Thyroid gland (tissue), 4 donors: ENCODE measurements around the gene MSMO1. TPM values are rescaled to one million over a fixed set of nuclear protein-coding genes. Genes with fewer than 3 reads are reported as not detected.

Experiments used
- DNase-seq, 2 donors: peaks; one replicate each; pipeline ENCODE4 v3.0.0-alpha.2; 2019
- H3K27ac ChIP-seq, 3 donors: fragments of 200-600 bp; sonication (generic); 1 replicate in 2 of 3; 2 replicates in 1 of 3; pipeline ENCODE4 v1.5.1; 2016 to 2019; ENCODE audit warnings: mild to moderate bottlenecking in 1 of 3, moderate library complexity in 1 of 3
- H3K27me3 ChIP-seq: fragments of 200-600 bp; sonication (generic); one replicate; pipeline ENCODE4 v1.5.1; 2019
- H3K36me3 ChIP-seq, 2 donors: fragments of 200-600 bp; sonication (generic); one replicate each; pipeline ENCODE4 v1.5.1; 2016 to 2019
- H3K4me1 ChIP-seq, 2 donors: fragments of 200-600 bp; sonication (generic); one replicate each; pipeline ENCODE4 v1.5.1; 2017 to 2019
- H3K4me3 ChIP-seq, 3 donors: fragments of 200-600 bp; sonication (generic); replicated peaks in 1 of 3; 1 replicate in 2 of 3; 2 replicates in 1 of 3; pipeline ENCODE4 v1.5.1; 2016; ENCODE audit warnings: mild to moderate bottlenecking in 1 of 3
- H3K9me3 ChIP-seq: fragments of 200-600 bp; sonication (generic); one replicate; pipeline ENCODE4 v1.5.1; 2017
- POLR2A ChIP-seq, 2 donors: fragments of 450-650 bp; IDR thresholded peaks; one replicate each; pipeline ENCODE4 v1.6.1; 2017; ENCODE audit warnings: antibody characterized with exemption in 2 of 2, mild to moderate bottlenecking in 2 of 2, moderate library complexity in 1 of 2
- WGBS, 2 donors: methylation state at CpG; one replicate each; pipeline ENCODE4 v1.1.5; 2017; 5-methylcytosine and 5-hydroxymethylcytosine counted together
- intact Hi-C: fragments of 100-400 bp; cut with DNase I; formaldehyde crosslinking; loops from one replicate; pipeline ENCODE4 v1.15.1; 2023
- total RNA-seq, 4 donors: library from RNA; depleted of rRNA; stranded (reverse); fragments of >200 nt; gene quantifications; one replicate each; pipeline ENCODE4 v1.2.3, GENCODE V29; 2016
- TF ChIP-seq, protein P1 (sequence below), 6 experiments: fragments of 200-600 bp in 3 of 6; fragments of 450-650 bp in 3 of 6; sonication (generic) in 3 of 6; IDR thresholded peaks; one replicate each; pipeline ENCODE4 v1.5.1; 2016 to 2019; ENCODE audit warnings: antibody characterized with exemption in 6 of 6, mild to moderate bottlenecking in 2 of 6, inconsistent platforms in 1 of 6, moderate library complexity in 1 of 6

The MSMO1 gene
- total RNA-seq, 4 donors from 2014 or later, result 27.7 to 39.7 (median 32.7) TPM

DNA sequence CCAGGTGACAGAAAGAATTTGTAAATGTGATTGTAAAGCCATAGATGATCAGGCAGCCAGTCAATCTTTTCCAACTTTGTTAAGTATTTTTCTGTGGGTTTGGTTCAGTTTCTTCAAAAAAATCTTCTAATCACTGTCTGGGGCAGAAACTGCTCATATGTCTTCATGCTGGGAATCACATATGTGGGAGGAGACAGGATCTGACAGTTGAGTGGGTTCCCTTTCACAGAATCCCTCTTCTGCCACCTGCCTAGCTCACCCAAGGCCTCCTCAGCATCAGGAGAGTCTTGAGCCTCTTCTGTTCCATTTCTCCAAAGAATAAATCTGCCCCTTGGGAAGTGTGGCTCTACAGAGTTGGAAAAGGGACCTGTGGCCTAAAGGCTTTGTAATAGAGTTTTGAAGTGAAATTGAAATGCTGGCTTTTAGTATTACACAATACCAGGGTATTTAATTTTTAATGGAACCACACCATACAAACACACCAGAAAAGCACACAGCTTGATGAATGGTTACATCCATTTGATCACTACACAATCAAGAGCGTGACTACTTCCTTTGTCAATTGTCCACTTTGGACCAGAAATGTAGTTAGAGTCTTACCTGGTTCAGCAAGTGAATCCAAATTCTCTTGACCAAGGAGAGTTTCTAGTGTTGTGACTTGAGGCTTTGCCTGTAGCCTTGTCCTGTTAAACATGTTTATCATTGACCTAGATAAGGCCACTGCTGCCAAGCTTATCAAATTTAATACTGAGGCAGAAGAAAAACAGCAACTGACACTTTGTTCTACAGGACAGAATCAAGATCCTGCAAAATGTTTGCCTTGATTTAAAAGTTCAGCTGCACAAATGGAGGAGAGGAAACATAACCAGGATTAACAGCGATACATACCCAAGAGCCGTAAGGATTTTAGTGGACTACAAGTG lies 20.4 kb downstream of the MSMO1 start:
- H3K4me1 ChIP-seq, result no peaks in the 10 kb centered on the region
- WGBS, 2 donors, result 80 to 94% methylated on average over 3 of the region's 3 CpGs
- intact Hi-C loops, result no loop called here
- H3K36me3 ChIP-seq, result no peaks in the 10 kb centered on the region
- TF ChIP-seq, protein P1, sequence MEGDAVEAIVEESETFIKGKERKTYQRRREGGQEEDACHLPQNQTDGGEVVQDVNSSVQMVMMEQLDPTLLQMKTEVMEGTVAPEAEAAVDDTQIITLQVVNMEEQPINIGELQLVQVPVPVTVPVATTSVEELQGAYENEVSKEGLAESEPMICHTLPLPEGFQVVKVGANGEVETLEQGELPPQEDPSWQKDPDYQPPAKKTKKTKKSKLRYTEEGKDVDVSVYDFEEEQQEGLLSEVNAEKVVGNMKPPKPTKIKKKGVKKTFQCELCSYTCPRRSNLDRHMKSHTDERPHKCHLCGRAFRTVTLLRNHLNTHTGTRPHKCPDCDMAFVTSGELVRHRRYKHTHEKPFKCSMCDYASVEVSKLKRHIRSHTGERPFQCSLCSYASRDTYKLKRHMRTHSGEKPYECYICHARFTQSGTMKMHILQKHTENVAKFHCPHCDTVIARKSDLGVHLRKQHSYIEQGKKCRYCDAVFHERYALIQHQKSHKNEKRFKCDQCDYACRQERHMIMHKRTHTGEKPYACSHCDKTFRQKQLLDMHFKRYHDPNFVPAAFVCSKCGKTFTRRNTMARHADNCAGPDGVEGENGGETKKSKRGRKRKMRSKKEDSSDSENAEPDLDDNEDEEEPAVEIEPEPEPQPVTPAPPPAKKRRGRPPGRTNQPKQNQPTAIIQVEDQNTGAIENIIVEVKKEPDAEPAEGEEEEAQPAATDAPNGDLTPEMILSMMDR (IDR thresholded peaks at IDR 0.05), result no peak
- TF ChIP-seq POLR2A (IDR thresholded peaks at IDR 0.05), result no peak
- no peak overlapping the region for H3K4me3 ChIP-seq
- H3K9me3 ChIP-seq, result no peaks in the 10 kb centered on the region
- no peaks in the 10 kb centered on the region for H3K27me3 ChIP-seq
- DNase-seq, result no peak
- H3K27ac ChIP-seq, result no peak overlapping the region

DNA sequence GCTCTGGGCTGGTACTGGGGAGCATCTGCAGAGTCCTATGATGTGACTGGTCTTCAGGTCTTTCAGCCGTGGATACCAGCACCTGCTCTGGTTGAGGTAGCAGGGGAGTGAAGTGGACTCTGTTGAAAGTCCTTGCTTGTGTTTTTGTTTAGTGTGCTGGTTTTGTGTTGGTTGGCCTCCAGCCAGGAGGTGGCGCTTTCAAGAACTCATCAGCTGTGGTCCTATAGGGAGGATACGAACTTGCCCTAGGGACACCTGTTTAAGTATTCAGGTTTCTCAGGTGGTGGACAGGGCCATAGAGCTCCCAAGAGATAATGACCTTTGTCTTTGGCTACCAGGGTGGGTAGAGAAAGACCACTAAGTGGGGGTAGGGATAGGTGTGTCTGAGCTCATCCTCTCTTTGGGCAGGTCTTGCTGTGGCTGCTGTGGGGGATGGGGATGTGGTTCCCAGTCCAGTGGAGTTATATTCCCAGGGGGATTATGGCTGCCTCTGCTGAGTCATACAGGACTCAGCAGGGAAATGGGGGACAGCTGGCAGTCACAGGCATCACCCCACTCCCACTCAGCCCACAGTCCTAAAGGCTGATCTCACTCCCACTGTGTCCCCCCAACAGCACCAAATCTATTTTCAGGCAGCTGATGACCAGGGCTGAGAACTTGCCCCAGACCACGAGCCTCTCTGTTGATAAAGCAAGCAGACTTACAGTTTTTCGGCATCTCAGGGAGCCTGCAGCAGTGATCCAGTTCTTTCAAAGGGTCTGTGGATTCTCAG lies 24.1 kb downstream of the MSMO1 start:
- Histone ChIP-seq H3K9me3 (no peaks in the 10 kb centered on the region), H3K4me3 (no peak overlapping the region), H3K36me3 (no peaks in the 10 kb centered on the region), H3K4me1 (no peaks in the 10 kb centered on the region), H3K27me3 (no peaks in the 10 kb centered on the region), H3K27ac (no peak overlapping the region)
- TF ChIP-seq POLR2A (IDR thresholded peaks at IDR 0.05), result no peak
- TF ChIP-seq, protein P1 (IDR thresholded peaks at IDR 0.05), result no peak
- WGBS, 2 donors, result 48 to 63% methylated on average over 5 of the region's 5 CpGs
- intact Hi-C loops, result loop anchor here (10.0 kb wide), 1 partner anchor 217 kb away; no protein-coding TSS in a partner anchor
- DNase-seq, result peak in 1 of 2 donors; percentile 13

DNA sequence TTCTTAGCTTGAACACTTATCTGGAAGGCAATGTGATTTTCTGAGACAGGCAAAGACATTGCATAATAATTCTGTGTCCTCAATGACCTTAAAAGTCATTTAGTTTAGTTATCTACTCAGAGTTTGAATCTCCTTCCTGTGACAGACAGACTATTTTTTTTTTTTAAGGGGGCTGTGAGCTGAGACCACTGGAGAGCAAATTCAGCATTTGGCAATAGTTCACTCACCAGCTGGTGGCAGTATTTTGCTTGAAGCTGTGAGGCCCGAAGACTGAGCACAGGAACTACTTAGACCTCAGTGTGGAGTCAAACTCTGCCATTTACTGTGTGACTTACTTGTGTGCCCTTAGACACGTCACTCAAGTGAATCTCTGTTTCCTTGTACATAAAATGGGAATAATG lies 28.4 kb downstream of the MSMO1 start:
- no peaks in the 10 kb centered on the region for H3K36me3 ChIP-seq
- intact Hi-C loops, result loop anchor here (5.0 to 10.0 kb wide), 2 partner anchors 106 to 221 kb away; no protein-coding TSS in a partner anchor
- no peak for TF ChIP-seq POLR2A (IDR thresholded peaks at IDR 0.05)
- TF ChIP-seq, protein P1 (IDR thresholded peaks at IDR 0.05), result peak in 4 of 6 experiments; percentile 35 to 74 (median 61)
- no peaks in the 10 kb centered on the region for H3K27me3 ChIP-seq
- no peak overlapping the region for H3K4me3 ChIP-seq
- H3K9me3 ChIP-seq, result no peaks in the 10 kb centered on the region
- H3K27ac ChIP-seq, result no peak overlapping the region
- WGBS, 2 donors, result 4 to 5% methylated on average over 2 of the region's 2 CpGs
- no peaks in the 10 kb centered on the region for H3K4me1 ChIP-seq
- DNase-seq, result peak; percentile 41 to 60

DNA sequence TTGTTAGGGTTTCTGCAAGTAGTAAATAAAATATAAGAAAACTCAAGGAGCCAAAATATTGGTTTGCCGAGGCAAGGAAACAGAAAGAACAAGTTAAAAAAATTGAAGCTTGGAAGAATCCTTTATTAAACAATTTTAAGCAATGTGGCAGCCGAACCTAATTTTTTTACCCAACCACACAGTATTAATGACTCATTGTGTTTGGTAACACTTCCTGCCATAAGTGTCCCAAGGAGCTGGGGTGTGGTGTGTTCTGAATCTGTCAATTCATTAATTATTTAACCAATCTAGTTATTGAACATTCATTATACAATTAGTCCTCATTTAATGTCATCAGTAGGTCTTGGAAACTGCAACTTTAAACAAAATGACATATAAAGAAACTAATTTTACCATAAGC lies 32.0 kb downstream of the MSMO1 start:
- WGBS, 2 donors, result 75 to 79% methylated on average over 2 of the region's 2 CpGs
- no peak for DNase-seq
- no peaks in the 10 kb centered on the region for H3K27me3 ChIP-seq
- TF ChIP-seq, protein P1 (IDR thresholded peaks at IDR 0.05), result no peak
- no peak for TF ChIP-seq POLR2A (IDR thresholded peaks at IDR 0.05)
- no peaks in the 10 kb centered on the region for H3K4me1 ChIP-seq
- no peaks in the 10 kb centered on the region for H3K9me3 ChIP-seq
- no peak overlapping the region for H3K27ac ChIP-seq
- H3K4me3 ChIP-seq, result no peak overlapping the region
- H3K36me3 ChIP-seq, result no peaks in the 10 kb centered on the region
- intact Hi-C loops, result loop anchor here (5.0 to 10.0 kb wide), 2 partner anchors 103 to 225 kb away; no protein-coding TSS in a partner anchor
